Measurements from ENCODE around the gene AP3M1.

Gene AP3M1

DNA sequence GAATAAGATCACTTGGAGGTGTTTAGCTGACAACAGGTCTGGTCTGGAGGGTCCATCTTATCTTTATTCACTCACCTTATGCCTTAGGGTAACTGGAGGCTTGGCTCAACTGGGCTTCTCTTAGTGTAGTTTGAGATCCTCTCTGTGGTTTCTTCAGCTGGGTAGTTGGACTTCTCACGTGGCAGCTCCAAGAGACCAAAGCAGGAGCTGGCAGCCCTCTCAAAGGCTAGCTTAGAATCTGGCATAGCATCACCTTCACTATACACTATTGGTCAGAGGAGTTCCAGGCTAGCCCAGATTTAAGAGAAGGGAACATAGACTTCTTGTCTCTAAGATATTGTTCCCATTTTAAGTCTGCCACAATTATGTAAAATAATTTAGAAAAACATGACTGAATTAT, 16.8 kb upstream of the AP3M1 start:
- DNase-seq (ENCODE audit: extremely low read depth, insufficient read length) = no peak
- H3K4me3 ChIP-seq (replicated peaks; ENCODE audit: low read depth, low read length) = no peak overlapping the region
- TF ChIP-seq, protein P1, sequence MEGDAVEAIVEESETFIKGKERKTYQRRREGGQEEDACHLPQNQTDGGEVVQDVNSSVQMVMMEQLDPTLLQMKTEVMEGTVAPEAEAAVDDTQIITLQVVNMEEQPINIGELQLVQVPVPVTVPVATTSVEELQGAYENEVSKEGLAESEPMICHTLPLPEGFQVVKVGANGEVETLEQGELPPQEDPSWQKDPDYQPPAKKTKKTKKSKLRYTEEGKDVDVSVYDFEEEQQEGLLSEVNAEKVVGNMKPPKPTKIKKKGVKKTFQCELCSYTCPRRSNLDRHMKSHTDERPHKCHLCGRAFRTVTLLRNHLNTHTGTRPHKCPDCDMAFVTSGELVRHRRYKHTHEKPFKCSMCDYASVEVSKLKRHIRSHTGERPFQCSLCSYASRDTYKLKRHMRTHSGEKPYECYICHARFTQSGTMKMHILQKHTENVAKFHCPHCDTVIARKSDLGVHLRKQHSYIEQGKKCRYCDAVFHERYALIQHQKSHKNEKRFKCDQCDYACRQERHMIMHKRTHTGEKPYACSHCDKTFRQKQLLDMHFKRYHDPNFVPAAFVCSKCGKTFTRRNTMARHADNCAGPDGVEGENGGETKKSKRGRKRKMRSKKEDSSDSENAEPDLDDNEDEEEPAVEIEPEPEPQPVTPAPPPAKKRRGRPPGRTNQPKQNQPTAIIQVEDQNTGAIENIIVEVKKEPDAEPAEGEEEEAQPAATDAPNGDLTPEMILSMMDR (IDR thresholded peaks at IDR 0.05; ENCODE audit: insufficient read depth, low read length, poor library complexity, severe bottlenecking) = no peak
- H3K36me3 ChIP-seq (ENCODE audit: control insufficient read depth, insufficient read depth, low read length) = no peaks in the 10 kb centered on the region; the same call in 1 of the 2 replicates
- no peaks in the 10 kb centered on the region for H3K27me3 ChIP-seq (replicated peaks; ENCODE audit: control insufficient read depth, insufficient read depth, low read length)

DNA sequence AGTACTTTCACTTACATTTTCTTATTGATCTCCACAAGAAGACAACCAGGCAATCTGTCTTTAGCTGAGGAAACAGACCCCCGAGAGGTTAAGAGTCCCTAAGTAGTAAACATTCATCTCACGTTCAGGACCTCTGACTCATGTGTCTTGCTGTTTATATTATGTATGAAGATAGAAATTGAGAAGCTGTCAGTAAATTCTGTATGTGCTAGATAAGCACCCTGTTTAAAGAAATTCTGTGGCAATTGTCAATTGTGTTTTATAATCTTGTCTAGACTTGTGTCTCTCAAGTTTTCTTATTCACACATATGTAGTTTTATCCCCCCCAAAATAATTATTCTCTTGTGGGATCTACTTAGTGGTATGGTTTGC, 14.9 kb upstream of the AP3M1 start:
- Histone ChIP-seq H3K36me3 (ENCODE audit: control insufficient read depth, insufficient read depth, low read length) (no peaks in the 10 kb centered on the region; the same call in 1 of the 2 replicates), H3K4me3 (replicated peaks; ENCODE audit: low read depth, low read length) (no peak overlapping the region), H3K27me3 (replicated peaks; ENCODE audit: control insufficient read depth, insufficient read depth, low read length) (no peaks in the 10 kb centered on the region)
- TF ChIP-seq, protein P1 (IDR thresholded peaks at IDR 0.05; ENCODE audit: insufficient read depth, low read length, poor library complexity, severe bottlenecking) = no peak
- no peak for DNase-seq (ENCODE audit: extremely low read depth, insufficient read length)

DNA sequence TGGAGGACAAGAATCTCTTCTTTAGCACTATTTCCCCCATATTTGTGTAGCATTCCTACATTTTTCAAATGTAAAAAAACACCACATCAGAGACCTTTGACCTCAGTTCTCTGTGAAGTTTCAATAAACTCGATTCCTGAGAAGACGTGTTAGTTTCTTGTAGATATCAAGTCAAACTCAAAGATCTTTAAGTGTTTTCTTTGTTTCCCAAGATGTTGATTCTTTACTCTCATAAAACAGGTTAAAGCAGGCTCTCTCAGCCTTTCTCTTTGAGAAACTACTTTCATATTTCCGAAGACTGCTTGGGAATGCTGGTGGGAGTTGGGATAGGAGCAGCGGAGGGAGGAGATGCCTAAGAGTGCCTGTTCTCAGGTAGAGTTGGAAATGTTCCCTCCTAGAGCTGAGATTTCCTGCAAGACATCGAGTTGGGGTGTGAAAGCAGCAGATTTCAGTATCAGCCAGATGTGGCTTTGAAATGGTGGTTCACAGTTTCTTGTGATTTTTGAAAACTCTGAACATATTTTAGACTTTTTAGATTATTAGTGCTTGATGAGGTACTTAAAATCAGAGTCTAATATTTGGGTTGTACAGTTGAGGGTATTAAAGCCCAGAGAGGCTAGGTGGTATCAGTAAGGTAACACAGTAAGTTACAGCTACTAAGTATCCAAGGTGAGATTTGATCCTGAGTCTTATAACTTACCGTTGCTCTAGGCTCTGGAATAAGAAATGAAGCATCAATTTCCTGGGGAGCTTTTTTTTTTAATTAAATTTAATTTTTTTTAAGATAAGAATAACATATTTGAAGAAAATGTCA, 14.3 kb upstream of the AP3M1 start:
- Histone ChIP-seq H3K36me3 (ENCODE audit: control insufficient read depth, insufficient read depth, low read length) (no peaks in the 10 kb centered on the region; the same call in 1 of the 2 replicates), H3K4me3 (replicated peaks; ENCODE audit: low read depth, low read length) (peak overlapping the region; percentile 33; the same call in 1 of the 2 replicates), H3K27me3 (replicated peaks; ENCODE audit: control insufficient read depth, insufficient read depth, low read length) (no peaks in the 10 kb centered on the region)
- DNase-seq (ENCODE audit: extremely low read depth, insufficient read length) = no peak
- TF ChIP-seq, protein P1 (IDR thresholded peaks at IDR 0.05; ENCODE audit: insufficient read depth, low read length, poor library complexity, severe bottlenecking) = no peak

DNA sequence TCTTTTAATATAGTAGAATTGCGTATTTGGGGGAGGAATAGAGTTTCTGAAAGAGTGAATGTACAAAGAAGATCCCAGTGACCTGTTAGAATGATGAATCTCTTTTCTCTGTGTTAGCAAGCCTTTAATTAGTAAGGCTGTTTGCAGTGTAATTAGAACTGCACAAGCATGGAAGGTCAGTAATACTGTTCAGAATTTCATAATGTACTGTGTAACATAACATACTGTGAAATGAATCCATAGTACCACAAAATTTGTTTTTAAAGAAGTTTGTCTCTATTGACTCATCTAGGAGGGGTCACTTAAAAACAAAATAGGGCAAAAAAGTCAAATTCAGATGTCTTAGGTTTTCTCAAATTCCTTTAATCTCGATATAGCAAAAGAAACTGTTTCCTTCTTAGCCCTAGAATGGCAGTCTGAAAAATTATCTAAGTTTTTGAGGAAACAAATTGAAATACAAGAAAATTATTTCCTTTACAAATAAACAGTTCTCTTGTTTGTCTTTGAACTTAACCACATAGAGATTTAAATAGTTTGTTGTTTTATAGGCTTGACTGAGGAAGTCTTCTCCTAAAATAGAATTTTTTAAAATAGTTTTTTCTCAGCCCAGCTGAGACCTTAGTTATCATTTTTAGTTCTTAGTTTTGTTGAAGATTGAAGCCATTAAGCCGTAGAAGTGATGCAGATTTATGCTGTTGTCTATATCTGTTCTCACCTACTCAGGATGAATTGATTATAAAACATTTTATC, 12.9 kb upstream of the AP3M1 start:
- DNase-seq (ENCODE audit: extremely low read depth, insufficient read length) = no peak
- H3K27me3 ChIP-seq (replicated peaks; ENCODE audit: control insufficient read depth, insufficient read depth, low read length) = no peaks in the 10 kb centered on the region
- TF ChIP-seq, protein P1 (IDR thresholded peaks at IDR 0.05; ENCODE audit: insufficient read depth, low read length, poor library complexity, severe bottlenecking) = no peak
- H3K4me3 ChIP-seq (replicated peaks; ENCODE audit: low read depth, low read length) = no peak overlapping the region; the same call in 1 of the 2 replicates
- no peaks in the 10 kb centered on the region; the same call in 1 of the 2 replicates for H3K36me3 ChIP-seq (ENCODE audit: control insufficient read depth, insufficient read depth, low read length)

DNA sequence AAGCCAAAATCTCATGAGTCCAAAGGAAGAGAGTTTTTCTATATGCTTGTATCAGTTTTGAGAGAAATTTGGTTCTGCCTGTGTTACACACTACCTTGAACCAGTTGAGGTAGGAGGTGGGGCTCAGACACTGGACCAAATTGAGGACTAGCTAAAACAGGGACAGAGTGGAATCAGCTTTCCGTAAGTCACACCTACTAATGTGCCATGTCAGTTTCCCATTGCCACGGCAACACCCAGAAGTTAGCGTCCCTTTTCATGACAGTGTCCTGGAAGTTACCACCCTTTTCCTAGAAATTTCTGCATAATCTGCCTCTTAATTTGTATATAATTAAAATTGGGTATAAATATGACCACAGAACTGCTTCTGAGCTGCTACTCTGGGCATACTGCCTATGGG, 9.4 kb upstream of the AP3M1 start:
- TF ChIP-seq, protein P1 (IDR thresholded peaks at IDR 0.05; ENCODE audit: insufficient read depth, low read length, poor library complexity, severe bottlenecking) = no peak
- no peaks in the 10 kb centered on the region; the same call in 1 of the 2 replicates for H3K36me3 ChIP-seq (ENCODE audit: control insufficient read depth, insufficient read depth, low read length)
- no peak overlapping the region for H3K4me3 ChIP-seq (replicated peaks; ENCODE audit: low read depth, low read length)
- no peaks in the 10 kb centered on the region for H3K27me3 ChIP-seq (replicated peaks; ENCODE audit: control insufficient read depth, insufficient read depth, low read length)
- DNase-seq (ENCODE audit: extremely low read depth, insufficient read length) = no peak

All from GM06990 (cell line).